GM18909 (cell line): ENCODE measurements around the gene VRK1.

Experiments
- ATAC-seq: cut with Tn5 transposase; IDR thresholded peaks from one replicate; pipeline ENCODE4 v1.9.1; 2021; ENCODE audit warnings: mild to moderate bottlenecking; ENCODE audit not compliant: unreplicated experiment, poor library complexity

VRK1 gene

GRCh38 chr14:96790186-96790585 lies 7.0 kb upstream of the VRK1 start:
- no peak for ATAC-seq

DNA sequence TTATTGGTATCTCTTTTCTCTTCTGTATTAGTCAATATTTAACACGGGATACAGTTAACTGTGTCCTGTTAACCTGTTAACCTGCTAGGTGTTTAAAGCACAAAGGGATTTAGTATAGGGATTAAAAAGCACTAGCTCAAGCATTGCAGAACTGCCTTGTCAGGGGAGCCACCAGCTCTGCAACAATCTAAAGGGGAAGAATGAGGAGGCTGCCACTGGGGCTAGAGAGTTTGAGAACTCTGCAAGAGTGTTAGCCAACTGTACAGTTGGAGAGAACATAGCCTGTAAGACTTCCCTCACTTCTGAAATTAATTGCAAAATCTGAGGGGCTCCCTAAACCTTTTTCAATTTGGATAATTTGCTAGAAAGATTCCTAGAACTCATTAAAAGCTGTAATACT lies 6.5 kb upstream of the VRK1 start:
- no peak for ATAC-seq

DNA sequence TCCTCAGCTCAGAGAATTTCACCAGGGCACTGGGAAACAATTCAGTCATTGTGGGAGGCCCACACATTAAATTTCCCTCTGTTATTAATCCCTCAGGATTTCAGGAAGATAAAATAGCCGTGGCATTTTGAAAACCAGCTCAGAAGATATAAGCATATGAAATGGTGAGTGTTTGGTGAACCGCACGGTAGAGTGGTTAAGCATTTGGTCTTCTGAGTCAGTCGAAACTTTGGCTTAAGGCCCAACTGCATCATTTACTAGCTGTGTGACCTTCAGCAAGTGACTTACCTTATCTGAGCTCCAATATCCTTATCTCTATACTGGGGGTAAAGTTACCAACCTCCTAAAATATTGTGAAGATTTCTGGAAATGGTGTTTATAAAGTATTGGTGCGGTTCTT lies 5.2 kb upstream of the VRK1 start:
- no peak for ATAC-seq

GRCh38 chr14:96792591-96792990 lies 4.6 kb upstream of the VRK1 start:
- no peak for ATAC-seq

DNA sequence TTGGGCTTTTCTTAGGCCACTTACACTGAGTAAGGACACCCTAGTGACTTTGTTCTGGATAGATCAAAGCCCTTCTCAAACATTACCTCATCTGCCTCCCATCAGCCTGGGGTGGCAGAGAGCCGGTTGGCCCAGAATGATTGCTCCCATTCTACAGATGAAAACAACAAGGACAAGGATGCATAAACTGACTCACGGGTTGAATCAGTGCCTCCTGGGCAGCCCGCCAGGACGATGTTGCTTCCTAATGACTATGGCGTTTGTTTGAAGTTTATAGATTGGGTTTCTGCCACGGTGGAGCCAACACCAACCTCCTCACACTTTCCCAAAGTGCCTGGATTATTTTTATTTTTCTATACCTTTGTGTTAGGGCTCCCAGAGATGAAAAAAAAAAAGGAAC lies 3.6 kb upstream of the VRK1 start:
- ATAC-seq, result no peak

DNA sequence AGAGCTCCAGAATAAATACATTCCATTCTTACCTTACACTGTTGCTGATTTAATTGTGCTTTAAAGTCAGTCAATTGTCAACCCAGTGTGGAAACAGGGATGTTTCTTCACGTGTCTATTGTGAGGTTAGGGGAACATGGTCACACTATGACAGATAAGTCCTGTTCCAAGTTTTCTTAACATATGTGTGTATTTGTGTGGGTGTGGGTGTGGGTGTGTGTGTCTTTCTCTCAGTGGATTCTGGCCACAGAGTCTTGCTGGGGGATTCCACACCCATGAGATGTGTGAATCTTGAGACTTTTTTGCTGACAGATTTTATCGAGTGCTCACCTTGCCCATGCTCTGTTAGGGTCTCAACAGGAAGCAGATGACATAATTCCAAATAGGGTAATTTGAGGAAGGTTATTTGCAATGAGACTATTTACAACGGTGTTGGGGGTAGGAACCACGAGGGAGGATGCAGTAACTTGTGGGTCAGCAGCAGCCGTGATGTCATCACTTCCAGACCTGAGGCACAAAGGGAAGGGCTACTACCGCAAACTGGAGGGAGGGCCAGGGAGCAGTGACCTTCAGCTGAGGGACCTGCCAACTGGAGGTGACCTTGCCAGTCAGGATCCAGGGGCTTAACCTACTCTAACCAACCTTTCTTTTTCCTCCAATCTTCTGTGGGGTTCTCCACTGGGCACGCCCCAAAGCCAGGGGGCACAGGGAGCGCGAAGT lies 1.9 kb upstream of the VRK1 start:
- no peak for ATAC-seq

DNA sequence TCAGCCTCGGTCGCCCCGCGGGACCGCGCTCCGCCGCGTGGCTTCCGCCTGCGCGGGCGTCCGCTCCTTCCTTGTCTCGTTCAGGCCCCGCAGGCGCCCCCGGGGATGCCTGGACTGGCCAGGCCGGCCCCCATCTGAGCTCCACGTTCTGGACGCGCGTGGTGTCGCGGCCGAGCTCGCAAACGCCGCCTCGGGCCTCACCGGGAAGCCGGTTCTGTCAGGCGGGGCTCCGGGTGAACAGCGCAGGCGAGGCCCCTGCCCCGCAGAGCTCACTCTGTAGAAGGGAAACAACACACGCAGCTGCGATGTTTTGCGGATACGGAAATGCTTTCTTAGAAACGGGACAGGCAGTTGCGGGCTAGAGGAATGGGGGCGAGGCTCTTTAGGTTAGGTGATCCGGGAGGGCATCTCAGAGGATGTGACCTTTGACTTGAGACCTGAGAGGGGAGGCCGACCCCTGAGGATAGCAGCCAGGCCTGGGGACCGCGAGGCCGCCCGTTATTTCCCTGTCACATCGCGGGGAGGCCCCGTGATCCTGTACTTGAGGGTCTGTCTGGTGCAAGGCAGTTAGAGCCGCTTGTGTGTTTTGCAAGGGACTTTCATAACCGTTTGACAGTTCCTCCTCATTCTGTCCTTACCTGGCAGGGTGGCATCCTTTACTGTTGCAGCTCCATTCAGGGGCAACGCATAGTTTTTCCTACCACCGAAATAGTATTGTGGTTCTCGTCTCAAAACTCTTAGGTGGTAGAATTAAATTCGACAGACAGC lies 584 bp downstream of the VRK1 start:
- ATAC-seq, result peak; percentile 45

DNA sequence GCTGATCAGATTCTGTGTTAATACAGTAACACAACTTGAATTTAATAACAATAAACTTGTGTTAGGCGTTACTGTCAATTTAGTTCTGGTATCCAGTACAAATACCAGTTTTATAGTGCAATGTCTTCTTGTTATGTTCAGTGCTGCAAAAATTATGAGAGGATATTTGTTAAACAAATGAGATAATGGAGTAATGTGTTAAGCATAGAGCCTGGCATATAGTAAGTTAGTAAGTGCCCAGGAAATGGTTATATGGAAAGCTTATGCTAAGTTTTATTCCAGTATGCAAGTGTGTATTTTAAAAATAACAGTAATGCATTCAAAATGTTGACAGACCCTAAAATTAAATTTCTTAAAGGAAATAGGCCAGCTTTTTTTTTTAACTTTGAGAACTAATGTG lies 1.8 kb downstream of the VRK1 start:
- no peak for ATAC-seq

GRCh38 chr14:96799489-96800054 lies 2.4 kb downstream of the VRK1 start:
- ATAC-seq, result no peak

DNA sequence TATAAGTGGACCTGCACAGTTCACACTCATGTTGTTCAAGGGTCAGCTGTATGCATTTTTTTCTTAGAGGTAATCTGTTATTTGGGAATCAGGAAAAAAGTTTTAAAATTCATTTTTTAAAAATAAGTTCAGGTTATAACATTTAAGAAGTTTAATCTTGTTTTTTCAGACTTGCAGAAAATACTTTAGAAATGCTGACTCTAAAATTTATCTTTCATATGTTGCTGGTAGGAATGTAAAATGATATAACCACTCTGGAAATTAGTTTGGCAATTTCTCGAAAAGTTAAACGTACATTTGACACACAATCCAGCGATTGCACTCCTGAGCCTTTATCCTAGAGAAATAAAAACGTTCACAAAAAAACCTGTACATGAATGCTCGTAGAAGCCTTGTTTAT lies 4.7 kb downstream of the VRK1 start:
- ATAC-seq, result no peak

DNA sequence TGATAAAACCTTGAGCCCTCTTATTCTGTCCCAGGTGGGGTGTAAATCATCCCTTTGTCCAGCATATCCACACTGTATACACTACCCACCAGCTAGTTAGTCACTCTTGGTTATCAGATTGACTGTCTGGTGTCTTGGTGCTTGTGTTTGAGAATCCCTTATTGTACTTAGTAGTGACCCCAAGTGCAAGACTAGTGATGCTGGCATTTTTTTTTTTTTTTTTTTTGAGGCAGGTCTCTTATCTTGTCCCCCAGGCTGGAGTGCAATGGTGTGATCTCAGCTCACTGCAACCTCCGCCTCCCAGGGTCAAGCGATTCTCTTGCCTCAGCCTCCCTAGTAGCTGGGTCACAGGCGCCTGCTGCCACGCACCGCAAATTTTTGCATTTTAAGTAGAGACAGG lies 5.8 kb downstream of the VRK1 start:
- no peak for ATAC-seq

DNA sequence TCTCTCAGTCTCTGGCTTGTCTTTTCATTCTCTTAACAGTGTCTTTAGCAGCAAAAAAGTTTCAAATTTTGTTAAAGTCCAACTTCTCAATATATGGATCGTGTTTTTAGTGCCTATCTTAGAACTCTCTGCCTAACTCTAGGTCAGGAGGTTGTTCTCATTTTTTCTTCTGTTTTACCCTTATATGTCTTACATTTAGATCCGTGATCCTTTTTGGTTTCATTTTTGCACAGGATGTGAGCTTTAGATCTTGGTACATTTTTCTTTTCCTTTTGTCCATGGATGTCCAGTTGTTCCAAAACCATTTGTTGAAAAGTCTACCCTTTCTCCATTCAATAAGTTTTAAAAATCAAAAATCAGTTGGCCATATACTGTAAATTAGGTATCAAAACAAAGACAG lies 6.8 kb downstream of the VRK1 start:
- no peak for ATAC-seq

DNA sequence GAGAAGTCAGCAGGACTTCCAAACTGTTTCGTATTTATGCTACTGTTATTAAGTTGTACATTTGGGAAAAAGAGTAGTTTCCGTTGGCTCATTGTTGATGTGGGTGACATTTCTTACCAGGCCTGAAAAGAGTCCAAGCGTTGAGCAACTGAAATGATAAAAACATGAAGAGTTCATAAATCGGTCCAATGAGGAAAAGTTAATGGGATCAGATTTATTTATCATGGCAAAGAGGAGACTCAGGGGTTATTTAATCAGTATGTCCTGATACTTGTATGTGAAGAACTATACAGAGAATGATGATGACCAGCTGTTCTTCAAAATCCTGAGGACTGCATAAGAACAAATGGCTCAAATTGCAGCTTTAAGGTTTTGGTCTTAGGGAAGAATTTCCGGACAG lies 7.7 kb downstream of the VRK1 start:
- no peak for ATAC-seq

DNA sequence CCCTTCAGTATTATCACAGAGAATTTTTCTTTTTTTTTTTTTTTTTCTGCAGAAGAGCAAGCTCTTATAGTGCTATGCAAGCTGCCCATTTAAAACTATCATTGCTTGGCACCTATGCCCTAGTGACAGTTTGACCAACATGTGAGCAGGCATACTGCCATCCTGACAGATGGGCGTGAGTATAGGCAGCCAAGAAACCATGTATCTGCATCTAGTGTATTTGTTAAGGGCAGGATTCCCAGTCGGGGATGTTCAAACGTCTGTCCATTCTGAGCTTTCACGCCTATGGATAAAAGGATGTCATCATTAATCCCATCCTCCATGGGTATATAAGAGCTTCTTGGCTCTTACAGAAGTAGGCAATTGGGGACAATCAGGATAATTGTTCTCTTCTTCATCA lies 8.8 kb downstream of the VRK1 start:
- no peak for ATAC-seq

DNA sequence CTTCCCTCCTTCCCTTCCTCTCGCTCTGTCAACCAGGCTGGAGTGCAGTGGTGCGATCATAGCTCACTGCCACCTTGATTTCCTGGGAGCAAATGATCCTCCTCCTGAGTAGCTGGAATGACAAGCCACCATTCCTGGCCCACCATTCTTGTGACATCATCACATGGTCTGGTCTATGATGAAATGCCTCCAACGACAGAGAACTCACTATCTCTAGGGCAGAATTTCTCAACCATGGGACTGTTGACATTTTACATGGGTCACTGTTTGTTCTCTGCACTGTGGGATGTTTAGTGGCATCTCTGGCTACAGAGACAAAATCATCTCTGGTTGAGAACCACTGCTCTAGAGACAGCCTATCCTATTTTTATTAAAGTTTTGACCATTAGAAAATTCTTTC lies 9.7 kb downstream of the VRK1 start:
- no peak for ATAC-seq

DNA sequence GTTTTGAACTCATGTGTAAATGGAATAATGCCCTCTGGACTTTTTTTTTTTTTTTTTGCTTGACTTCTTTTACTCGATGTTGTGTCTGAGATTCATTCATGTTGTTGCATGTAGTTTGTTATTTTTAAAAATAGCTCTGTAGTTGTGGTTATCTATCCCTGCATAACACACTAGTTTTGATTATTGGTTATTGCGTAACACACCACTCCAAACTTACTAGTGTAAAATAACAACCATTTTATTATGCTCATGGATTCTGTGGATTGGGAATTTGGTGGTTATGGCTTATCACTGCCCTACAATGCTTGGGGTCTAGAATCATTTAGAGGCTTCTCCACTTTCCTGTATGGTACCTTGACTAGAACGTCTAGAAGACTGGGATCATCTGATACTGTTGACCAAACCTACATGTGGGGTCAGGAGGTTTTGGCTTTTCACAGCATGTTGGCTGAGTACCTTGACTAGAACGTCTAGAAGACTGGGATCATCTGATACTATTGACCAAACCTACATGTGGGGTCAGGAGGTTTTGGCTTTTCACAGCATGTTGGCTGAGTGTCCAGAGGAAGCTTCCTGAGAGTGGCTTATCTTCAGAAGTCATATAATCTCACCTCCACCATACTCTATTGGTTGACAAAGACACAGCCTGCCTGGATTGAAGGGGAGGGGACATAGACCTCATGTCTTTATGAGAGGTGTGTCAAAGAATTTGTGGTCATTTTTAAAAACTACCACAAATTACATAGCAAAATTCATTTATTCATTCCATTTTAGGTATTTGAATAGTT lies 11.6 kb downstream of the VRK1 start:
- no peak for ATAC-seq

GRCh38 chr14:96811265-96811664 lies 14.1 kb downstream of the VRK1 start:
- no peak for ATAC-seq

GRCh38 chr14:96811985-96812667 lies 14.9 kb downstream of the VRK1 start:
- peak; percentile 82 for ATAC-seq

- ATAC-seq, result no peak
These were observed 19.1 kb downstream of the VRK1 start for GRCh38 chr14:96816281-96816680.
